K562 (cell line): ENCODE data around the gene CRYBG2. TPM values are rescaled to one million over a fixed set of nuclear protein-coding genes. Genes with fewer than 3 reads are reported as not detected.
A peak's percentile ranks its signal among the peaks of the same experiment; 100 is the strongest.

Experiments used
- ATAC-seq: fragments of 200-7000 bp; cut with Tn5 transposase; 3 replicates; pipeline ENCODE4 v1.9.1; 2020; ENCODE audit warnings: moderate library complexity
- BruUV-seq: library from RNA; stranded (reverse); fragments of 400-500 nt; replicated peaks from 2 replicates; lab custom pipeline; 2021; lab: Mats Ljungman, UMichigan
- CTCF ChIA-PET: fragments of 300-600 bp; formaldehyde crosslinking; extraction: SDS; loops from one replicate; lab custom pipeline; 2021; ENCODE audit warnings: low intra/inter-chr PET ratio; lab: Yijun Ruan, JAX
- POLR2A ChIA-PET: fragments of 300-600, 350-650 bp; sonication (Branson Sonifier 250); formaldehyde crosslinking; extraction: SDS; loops from one replicate; lab custom pipeline; 2021; ENCODE audit warnings: antibody characterized with exemption, inconsistent platforms; lab: Yijun Ruan, JAX
- DNase-seq, 4 experiments: peaks; one replicate each; pipeline versions ENCODE4 v3.0.0 to v3.0.0-alpha.2; 2011 to 2018; ENCODE audit warnings: low spot score in 3 of 4, mixed read lengths in 3 of 4; ENCODE audit errors: extremely low read depth in 1 of 4
- FAIRE-seq: peaks from 2 replicates; lab custom pipeline; 2011; peaks lifted over from hg19 to GRCh38; lab: Jason Lieb, UNC
- H2AFZ ChIP-seq: 2 replicates; pipeline ENCODE4 v1.6.0; 2011; ENCODE audit warnings: low read depth, low read length, control low read depth, inconsistent platforms
- H3K27ac ChIP-seq: fragments of 200-600 bp; 3 replicates; pipeline ENCODE4 v1.8.0; 2011; ENCODE audit warnings: low read depth, mild to moderate bottlenecking, control low read depth, inconsistent platforms, low read length, moderate library complexity, mixed read lengths; ENCODE audit errors: extremely low read depth
- H3K27me3 ChIP-seq, 2 experiments: fragments of 300-600 bp in 1 of 2; 2 replicates in 1 of 2; 3 replicates in 1 of 2; pipeline versions ENCODE4 v1.6.0 to v1.8.0; 2011; ENCODE audit warnings: inconsistent platforms in 2 of 2, low read length in 2 of 2, mild to moderate bottlenecking in 1 of 2, mixed read lengths in 1 of 2, moderate library complexity in 1 of 2; ENCODE audit not compliant: control insufficient read depth in 2 of 2, insufficient read depth in 2 of 2
- H3K36me3 ChIP-seq: fragments of 300-600 bp; 3 replicates; pipeline ENCODE4 v1.8.0; 2011; ENCODE audit warnings: mild to moderate bottlenecking, low read length, inconsistent platforms; ENCODE audit not compliant: control insufficient read depth, insufficient read depth
- H3K4me1 ChIP-seq, 2 experiments: fragments of 200-600 bp in 1 of 2; replicated peaks in 1 of 2; 2 replicates in 1 of 2; 3 replicates in 1 of 2; pipeline versions ENCODE4 v1.5.1 to v1.8.0; 2011; ENCODE audit warnings: inconsistent platforms in 2 of 2, low read length in 2 of 2, mild to moderate bottlenecking in 1 of 2, mixed read lengths in 1 of 2, moderate library complexity in 1 of 2; ENCODE audit not compliant: control insufficient read depth in 2 of 2, insufficient read depth in 2 of 2
- H3K4me2 ChIP-seq: 2 replicates; pipeline ENCODE4 v1.6.1; 2011; ENCODE audit warnings: low read length, control low read depth, inconsistent platforms, mixed read lengths; ENCODE audit not compliant: insufficient read depth
- H3K4me3 ChIP-seq: fragments of 200-600 bp; sonication (generic), shearing (Covaris generic); 2 replicates; pipeline ENCODE4 v1.5.1; 2016; ENCODE audit warnings: control low read depth, inconsistent platforms
- H3K79me2 ChIP-seq: fragments of 200-600 bp; 3 replicates; pipeline ENCODE4 v1.8.0; 2011; ENCODE audit warnings: low read length, inconsistent platforms; ENCODE audit not compliant: control insufficient read depth, insufficient read depth
- H3K9ac ChIP-seq, 2 experiments: 2 replicates each; pipeline versions ENCODE4 v1.6.0 to v1.6.1; 2011; ENCODE audit warnings: low read depth in 2 of 2, low read length in 2 of 2, control low read depth in 1 of 2, inconsistent platforms in 1 of 2, mild to moderate bottlenecking in 1 of 2, mixed read lengths in 1 of 2; ENCODE audit not compliant: insufficient read depth in 1 of 2
- H3K9me1 ChIP-seq: one replicate; pipeline ENCODE4 v1.6.0; 2011; ENCODE audit warnings: inconsistent platforms, mild to moderate bottlenecking, low read length, moderate library complexity; ENCODE audit not compliant: control insufficient read depth, insufficient read depth
- H3K9me3 ChIP-seq: replicated peaks from 2 replicates; pipeline ENCODE4 v1.5.1; 2011; ENCODE audit warnings: low read depth, low read length, inconsistent platforms; ENCODE audit not compliant: control insufficient read depth, insufficient read depth
- H4K20me1 ChIP-seq: replicated peaks from 2 replicates; pipeline ENCODE4 v1.6.1; 2011; ENCODE audit warnings: low read length, inconsistent platforms, mixed read lengths; ENCODE audit not compliant: control insufficient read depth, insufficient read depth
- ARID4B ChIP-seq: sonication (generic); formaldehyde crosslinking; IDR thresholded peaks from 2 replicates; pipeline ENCODE4 v1.8.0; 2022; ENCODE audit warnings: mild to moderate bottlenecking, missing genetic modification reagents
- NCOR1 ChIP-seq: fragments of 450-650 bp; IDR thresholded peaks from 2 replicates; pipeline ENCODE4 v1.6.1; 2016; ENCODE audit warnings: mild to moderate bottlenecking, moderate library complexity
- RBFOX2 ChIP-seq: fragments of 200-400 bp; formaldehyde crosslinking; IDR thresholded peaks from 2 replicates; pipeline ENCODE4 v1.6.1; 2017; ENCODE audit warnings: low read depth, mild to moderate bottlenecking, low read length, moderate library complexity
- THAP12 ChIP-seq: fragments of 250-450 bp; sonication (Bioruptor Pico); IDR thresholded peaks from 2 replicates; pipeline ENCODE4 v1.9.0; 2021; ENCODE audit warnings: mild to moderate bottlenecking, inconsistent platforms
- ZNF282 ChIP-seq: sonication (generic); formaldehyde crosslinking; IDR thresholded peaks from 2 replicates; pipeline ENCODE4 v1.8.1; 2023; ENCODE audit warnings: missing genetic modification reagents
- ZNF668 ChIP-seq: fragments of 250-450 bp; sonication (Bioruptor Pico); IDR thresholded peaks from 2 replicates; pipeline ENCODE4 v1.8.0; 2022; ENCODE audit warnings: mild to moderate bottlenecking, inconsistent platforms
- WGBS: fragments of 100-300 bp; shearing (Covaris generic); methylation state at CpG from one replicate; pipeline ENCODE4 v1.1.6; 2016; ENCODE audit warnings: low coverage, mixed read lengths; ENCODE audit not compliant: insufficient coverage; ENCODE audit errors: missing lambda C conversion rate; 5-methylcytosine and 5-hydroxymethylcytosine counted together
- in situ Hi-C: fragments of 300-500 bp; cut with MboI; formaldehyde crosslinking; loops from 4 replicates; pipeline ENCODE4 v1.15.0; 2018; ENCODE audit warnings: inconsistent platforms, mixed read lengths
- intact Hi-C: fragments of 100-400 bp; cut with micrococcal nuclease; formaldehyde crosslinking; loops from 2 replicates; pipeline ENCODE4 v1.14.2; 2022
- polyA plus RNA-seq, 8 experiments: library from polyadenylated mRNA; depleted of rRNA in 4 of 8; stranded (reverse) in 5 of 8; unstranded in 3 of 8; fragments of >200 nt; fragmentation: Nextera tagmentation in 2 of 8; fragmentation: Illumina TruSeq in 1 of 8; extraction: Ambion mirVana in 2 of 8; extraction: Trizol in 1 of 8; gene quantifications; 2 replicates each; pipeline versions ENCODE4 v1.2.1 to v1.2.3, GENCODE V29; 2011 to 2014; ENCODE audit warnings: inconsistent platforms in 1 of 8, missing spikeins in 1 of 8
- total RNA-seq, 7 experiments: library from RNA; depleted of rRNA in 6 of 7; stranded (reverse); fragments of >200 nt in 6 of 7; fragmentation: Illumina TruSeq in 2 of 7; extraction: Trizol in 2 of 7; gene quantifications; 2 replicates each; pipeline versions ENCODE4 v1.2.1 to v1.2.3, GENCODE V29; 2011 to 2021; ENCODE audit warnings: low replicate concordance in 1 of 7
- TF ChIP-seq, protein P1 (sequence below): fragments of 250-450 bp; sonication (Bioruptor Pico); IDR thresholded peaks from 2 replicates; pipeline ENCODE4 v1.8.0; 2021; ENCODE audit warnings: borderline replicate concordance, mild to moderate bottlenecking, moderate library complexity; ENCODE audit not compliant: poor library complexity, severe bottlenecking
- TF ChIP-seq, protein P2 (sequence below): fragments of 250-450 bp; sonication (Bioruptor Pico); IDR thresholded peaks from 2 replicates; pipeline ENCODE4 v1.8.0; 2022; ENCODE audit warnings: inconsistent platforms

CRYBG2 gene
- total and polyA plus RNA-seq, 9 of the 15 experiments (the other 6 are each of a cell fraction or from before 2014, with no cell fraction given) = 0.39 to 8.5 (median 3.7) TPM

- TF ChIP-seq THAP12 (CRISPR knock-in tag) (no peak), ARID4B (CRISPR knock-in tag) (no peak), NCOR1 (no peak), RBFOX2 (0 out of 2 replicates have a peak, but pooled peaks have one; percentile 8), ZNF668 (CRISPR knock-in tag) (no peak), ZNF282 (CRISPR knock-in tag) (no peak)
- TF ChIP-seq, protein P1, sequence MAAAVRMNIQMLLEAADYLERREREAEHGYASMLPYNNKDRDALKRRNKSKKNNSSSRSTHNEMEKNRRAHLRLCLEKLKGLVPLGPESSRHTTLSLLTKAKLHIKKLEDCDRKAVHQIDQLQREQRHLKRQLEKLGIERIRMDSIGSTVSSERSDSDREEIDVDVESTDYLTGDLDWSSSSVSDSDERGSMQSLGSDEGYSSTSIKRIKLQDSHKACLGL (CRISPR knock-in tag) = no peak
- TF ChIP-seq, protein P2, sequence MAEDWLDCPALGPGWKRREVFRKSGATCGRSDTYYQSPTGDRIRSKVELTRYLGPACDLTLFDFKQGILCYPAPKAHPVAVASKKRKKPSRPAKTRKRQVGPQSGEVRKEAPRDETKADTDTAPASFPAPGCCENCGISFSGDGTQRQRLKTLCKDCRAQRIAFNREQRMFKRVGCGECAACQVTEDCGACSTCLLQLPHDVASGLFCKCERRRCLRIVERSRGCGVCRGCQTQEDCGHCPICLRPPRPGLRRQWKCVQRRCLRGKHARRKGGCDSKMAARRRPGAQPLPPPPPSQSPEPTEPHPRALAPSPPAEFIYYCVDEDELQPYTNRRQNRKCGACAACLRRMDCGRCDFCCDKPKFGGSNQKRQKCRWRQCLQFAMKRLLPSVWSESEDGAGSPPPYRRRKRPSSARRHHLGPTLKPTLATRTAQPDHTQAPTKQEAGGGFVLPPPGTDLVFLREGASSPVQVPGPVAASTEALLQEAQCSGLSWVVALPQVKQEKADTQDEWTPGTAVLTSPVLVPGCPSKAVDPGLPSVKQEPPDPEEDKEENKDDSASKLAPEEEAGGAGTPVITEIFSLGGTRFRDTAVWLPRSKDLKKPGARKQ (CRISPR knock-in tag) = no peak
- POLR2A ChIA-PET = interaction anchor here (1.6 to 2.1 kb wide), 2 partner anchors 12 to 20 kb away, joined by 5 read pairs; no protein-coding TSS in a partner anchor
Measured at GRCh38 chr1:26295194-26296138, 58.5 kb downstream of the CRYBG2 start.

More at GRCh38 chr1:26295194-26296138, 58.5 kb downstream of the CRYBG2 start:
- Histone ChIP-seq H3K36me3 (peaks cover 21% of the 10 kb centered on the region; the same call in 1 of the 3 replicates), H3K27me3 (no peaks in the 10 kb centered on the region), H3K9me1 (no peaks in the 10 kb centered on the region), H4K20me1 (no peaks in the 10 kb centered on the region), H3K4me3 (no peak overlapping the region), H3K27ac (no peak overlapping the region; the same call in 2 of the 3 replicates), H3K4me1 (peaks cover 8 to 35% of the 10 kb centered on the region in 2 experiments; a peak in 4 of 5 replicates), H3K9ac (peak overlapping the region in 1 of 2 experiments; percentile 73; a peak in 2 of 4 replicates), H3K9me3 (no peaks in the 10 kb centered on the region), H2AFZ (no peak overlapping the region), H3K4me2 (no peak overlapping the region), H3K79me2 (no peaks in the 10 kb centered on the region)
- ATAC-seq (no peak), FAIRE-seq (no peak), DNase-seq (no peak)
- no TSS peak for BruUV-seq
- WGBS = 80% methylated on average over 19 of the region's 22 CpGs
- in situ Hi-C loops (no loop called here), intact Hi-C loops (no loop called here)
- CTCF ChIA-PET = no interaction called here
